Measurements from ENCODE around the gene BACH2. TPM values are rescaled to one million over a fixed set of nuclear protein-coding genes. Genes with fewer than 3 reads are reported as not detected.

Gene BACH2
- total RNA-seq, 1 donor from 2014 or later = 3.9 TPM

DNA sequence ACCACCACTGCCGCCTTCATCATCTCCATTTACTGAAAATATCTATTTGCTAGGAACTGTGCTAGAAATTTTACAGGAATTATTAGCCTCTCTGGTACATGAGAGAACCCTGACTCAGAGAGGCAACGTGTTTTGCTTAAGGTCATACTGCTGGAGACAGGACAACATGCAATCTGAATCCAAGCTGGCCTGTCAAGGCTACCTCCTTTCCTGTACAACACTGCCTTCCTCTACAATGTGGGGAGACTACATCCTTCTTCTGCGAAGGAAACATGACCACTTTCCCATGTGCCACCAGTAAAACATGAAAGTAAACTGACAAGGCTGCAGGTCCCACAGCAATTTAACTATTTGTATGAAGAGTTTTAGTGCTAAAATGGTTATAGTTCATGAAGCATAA lies 200.9 kb downstream of the BACH2 start:
- H3K4me2 ChIP-seq = no peak overlapping the region
- no peak overlapping the region for H2AFZ ChIP-seq (replicated peaks)
- Mint-ChIP-seq H3K4me3 (no peak overlapping the region), H3K9me3 (peaks cover 2% of the 10 kb centered on the region), H3K27ac (no peak overlapping the region), H3K4me1 (peaks cover 12% of the 10 kb centered on the region), H3K27me3 (ENCODE audit: insufficient read depth, low read depth) (peaks cover 3% of the 10 kb centered on the region), H3K36me3 (peaks cover under 1% of the 10 kb centered on the region)
- no peak for DNase-seq (ENCODE audit: low spot score)
- no peak overlapping the region for H3K9ac ChIP-seq
- no peak overlapping the region for H3K4me3 ChIP-seq
- H3F3A ChIP-seq (ENCODE audit: low read depth) = no peaks in the 10 kb centered on the region
- no peaks in the 10 kb centered on the region for H3K9me3 ChIP-seq (ENCODE audit: low read depth)
- TF ChIP-seq, protein P1, sequence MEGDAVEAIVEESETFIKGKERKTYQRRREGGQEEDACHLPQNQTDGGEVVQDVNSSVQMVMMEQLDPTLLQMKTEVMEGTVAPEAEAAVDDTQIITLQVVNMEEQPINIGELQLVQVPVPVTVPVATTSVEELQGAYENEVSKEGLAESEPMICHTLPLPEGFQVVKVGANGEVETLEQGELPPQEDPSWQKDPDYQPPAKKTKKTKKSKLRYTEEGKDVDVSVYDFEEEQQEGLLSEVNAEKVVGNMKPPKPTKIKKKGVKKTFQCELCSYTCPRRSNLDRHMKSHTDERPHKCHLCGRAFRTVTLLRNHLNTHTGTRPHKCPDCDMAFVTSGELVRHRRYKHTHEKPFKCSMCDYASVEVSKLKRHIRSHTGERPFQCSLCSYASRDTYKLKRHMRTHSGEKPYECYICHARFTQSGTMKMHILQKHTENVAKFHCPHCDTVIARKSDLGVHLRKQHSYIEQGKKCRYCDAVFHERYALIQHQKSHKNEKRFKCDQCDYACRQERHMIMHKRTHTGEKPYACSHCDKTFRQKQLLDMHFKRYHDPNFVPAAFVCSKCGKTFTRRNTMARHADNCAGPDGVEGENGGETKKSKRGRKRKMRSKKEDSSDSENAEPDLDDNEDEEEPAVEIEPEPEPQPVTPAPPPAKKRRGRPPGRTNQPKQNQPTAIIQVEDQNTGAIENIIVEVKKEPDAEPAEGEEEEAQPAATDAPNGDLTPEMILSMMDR (IDR thresholded peaks at IDR 0.05) = no peak
- no peak for TF ChIP-seq EZH2phosphoT487 (IDR thresholded peaks at IDR 0.05)
- no peak for TF ChIP-seq EZH2 (IDR thresholded peaks at IDR 0.05)
- H3K27me3 ChIP-seq = no peaks in the 10 kb centered on the region
- no peak overlapping the region for H3K27ac ChIP-seq
- H3K36me3 ChIP-seq = no peaks in the 10 kb centered on the region
- no peaks in the 10 kb centered on the region for H4K20me1 ChIP-seq (ENCODE audit: low read depth)
- H3K79me2 ChIP-seq (ENCODE audit: low read depth) = no peaks in the 10 kb centered on the region
- H3K4me1 ChIP-seq = no peaks in the 10 kb centered on the region

DNA sequence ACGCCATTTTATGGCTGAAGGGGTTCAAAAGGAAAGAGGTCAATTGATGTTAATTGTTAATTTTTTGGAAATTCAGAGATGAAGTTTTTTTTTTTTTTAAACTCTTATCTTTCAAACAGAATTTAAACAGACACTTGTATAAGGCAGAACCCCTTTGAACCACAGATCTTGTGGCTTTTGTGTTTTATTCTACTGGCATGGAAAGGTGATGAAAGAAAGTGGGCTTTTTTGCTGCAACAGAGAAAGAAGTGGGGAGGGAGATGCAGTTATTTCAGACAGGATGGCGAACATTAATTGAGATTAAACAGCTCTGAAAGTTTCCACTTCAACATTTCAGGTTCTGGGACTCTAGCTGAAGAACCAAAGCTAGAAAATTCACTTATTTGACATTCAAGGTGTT lies 201.5 kb downstream of the BACH2 start:
- Histone ChIP-seq H3K9me3 (ENCODE audit: low read depth) (no peaks in the 10 kb centered on the region), H3K4me3 (no peak overlapping the region), H3K79me2 (ENCODE audit: low read depth) (no peaks in the 10 kb centered on the region), H3K9ac (no peak overlapping the region), H4K20me1 (ENCODE audit: low read depth) (no peaks in the 10 kb centered on the region), H3F3A (ENCODE audit: low read depth) (no peaks in the 10 kb centered on the region), H3K4me1 (no peaks in the 10 kb centered on the region), H2AFZ (replicated peaks) (no peak overlapping the region), H3K4me2 (no peak overlapping the region), H3K27me3 (no peaks in the 10 kb centered on the region), H3K36me3 (no peaks in the 10 kb centered on the region), H3K27ac (no peak overlapping the region)
- Mint-ChIP-seq H3K4me1 (peaks cover 12% of the 10 kb centered on the region), H3K27me3 (ENCODE audit: insufficient read depth, low read depth) (peaks cover 3% of the 10 kb centered on the region), H3K36me3 (peaks cover 7% of the 10 kb centered on the region), H3K9me3 (peaks cover 3% of the 10 kb centered on the region), H3K4me3 (no peak overlapping the region), H3K27ac (no peak overlapping the region)
- DNase-seq (ENCODE audit: low spot score) = no peak
- TF ChIP-seq, protein P1 (IDR thresholded peaks at IDR 0.05) = no peak
- TF ChIP-seq EZH2 (IDR thresholded peaks at IDR 0.05) = no peak
- no peak for TF ChIP-seq EZH2phosphoT487 (IDR thresholded peaks at IDR 0.05)

DNA sequence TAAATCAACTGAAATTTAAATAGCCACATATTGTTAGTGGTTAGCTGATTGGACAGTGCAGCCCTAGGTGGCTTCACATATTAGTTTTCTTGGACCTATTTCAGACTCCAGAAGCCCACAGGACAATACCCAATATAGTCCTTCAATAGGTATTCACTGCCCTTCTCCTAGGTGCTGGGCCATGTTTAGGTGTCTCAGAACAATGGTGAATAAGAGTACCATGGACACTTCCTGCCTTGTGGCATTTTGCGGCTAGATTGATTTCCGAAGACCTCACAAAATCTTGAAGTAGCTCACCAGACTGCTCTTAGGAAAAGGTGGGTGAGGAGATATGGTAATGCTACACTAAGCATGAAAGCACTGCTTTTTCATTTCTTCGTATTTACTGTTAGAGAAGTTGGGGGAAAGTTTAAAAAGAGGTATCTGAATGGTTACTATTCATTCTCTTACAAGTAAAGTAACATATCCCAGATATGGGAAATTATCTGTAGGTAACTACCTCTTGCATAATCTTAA lies 203.0 kb downstream of the BACH2 start:
- Mint-ChIP-seq H3K4me1 (peaks cover 10% of the 10 kb centered on the region), H3K27ac (no peak overlapping the region), H3K36me3 (peaks cover 8% of the 10 kb centered on the region), H3K9me3 (peaks cover 5% of the 10 kb centered on the region), H3K27me3 (ENCODE audit: insufficient read depth, low read depth) (peaks cover 3% of the 10 kb centered on the region), H3K4me3 (no peak overlapping the region)
- Histone ChIP-seq H3K4me1 (no peaks in the 10 kb centered on the region), H3K27me3 (no peaks in the 10 kb centered on the region), H3K27ac (no peak overlapping the region), H3K79me2 (ENCODE audit: low read depth) (no peaks in the 10 kb centered on the region), H4K20me1 (ENCODE audit: low read depth) (no peaks in the 10 kb centered on the region), H3K36me3 (no peaks in the 10 kb centered on the region), H3F3A (ENCODE audit: low read depth) (no peaks in the 10 kb centered on the region), H2AFZ (replicated peaks) (no peak overlapping the region), H3K9me3 (ENCODE audit: low read depth) (no peaks in the 10 kb centered on the region), H3K4me3 (no peak overlapping the region), H3K9ac (no peak overlapping the region), H3K4me2 (no peak overlapping the region)
- DNase-seq (ENCODE audit: low spot score) = no peak
- no peak for TF ChIP-seq EZH2 (IDR thresholded peaks at IDR 0.05)
- TF ChIP-seq, protein P1 (IDR thresholded peaks at IDR 0.05) = no peak
- TF ChIP-seq EZH2phosphoT487 (IDR thresholded peaks at IDR 0.05) = no peak

All from neural progenitor cell (in vitro differentiated cells).